Choroid plexus epithelial cell (primary cell): ENCODE results near the gene TNPO2.

Experiments used
- DNase-seq: peaks from one replicate; pipeline ENCODE4 v3.0.0-alpha.2; 2010; ENCODE audit warnings: low read depth
- H3K4me3 ChIP-seq: 2 replicates; pipeline ENCODE4 v1.5.1; 2011; ENCODE audit warnings: low read depth, mild to moderate bottlenecking, control low read depth, low read length, moderate library complexity
- TF ChIP-seq, protein P1 (sequence below): conservative IDR thresholded peaks from 2 replicates; pipeline ENCODE4 v1.5.1; 2011; ENCODE audit warnings: low read depth, mild to moderate bottlenecking, control low read depth, inconsistent platforms, low read length, moderate library complexity

Gene TNPO2

DNA sequence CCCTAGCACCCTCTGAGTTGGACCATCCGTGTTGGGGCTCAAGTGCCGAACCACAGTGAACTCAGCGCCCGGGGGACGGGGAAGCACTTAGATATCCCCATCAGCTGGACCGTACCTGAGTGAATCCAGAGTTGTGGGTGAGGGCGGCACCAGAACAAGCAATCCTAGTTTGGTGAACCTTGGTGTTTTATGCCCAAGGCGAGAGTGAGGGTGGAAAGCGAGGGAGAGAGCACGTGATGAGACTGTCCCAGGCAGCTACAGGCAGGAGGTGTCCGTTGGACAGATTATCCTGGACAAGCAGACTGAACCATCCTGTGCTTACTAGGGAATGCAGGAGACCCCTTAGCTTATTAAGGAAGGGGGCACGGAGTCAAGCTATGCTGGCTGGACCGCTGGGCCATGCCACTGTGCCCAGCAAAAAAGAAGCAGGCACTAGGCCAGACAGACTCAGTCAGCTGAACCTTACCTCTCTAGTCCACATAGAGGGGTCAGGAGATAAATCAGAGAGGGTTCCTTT is 14.2 kb upstream of the TNPO2 start:
- TF ChIP-seq, protein P1, sequence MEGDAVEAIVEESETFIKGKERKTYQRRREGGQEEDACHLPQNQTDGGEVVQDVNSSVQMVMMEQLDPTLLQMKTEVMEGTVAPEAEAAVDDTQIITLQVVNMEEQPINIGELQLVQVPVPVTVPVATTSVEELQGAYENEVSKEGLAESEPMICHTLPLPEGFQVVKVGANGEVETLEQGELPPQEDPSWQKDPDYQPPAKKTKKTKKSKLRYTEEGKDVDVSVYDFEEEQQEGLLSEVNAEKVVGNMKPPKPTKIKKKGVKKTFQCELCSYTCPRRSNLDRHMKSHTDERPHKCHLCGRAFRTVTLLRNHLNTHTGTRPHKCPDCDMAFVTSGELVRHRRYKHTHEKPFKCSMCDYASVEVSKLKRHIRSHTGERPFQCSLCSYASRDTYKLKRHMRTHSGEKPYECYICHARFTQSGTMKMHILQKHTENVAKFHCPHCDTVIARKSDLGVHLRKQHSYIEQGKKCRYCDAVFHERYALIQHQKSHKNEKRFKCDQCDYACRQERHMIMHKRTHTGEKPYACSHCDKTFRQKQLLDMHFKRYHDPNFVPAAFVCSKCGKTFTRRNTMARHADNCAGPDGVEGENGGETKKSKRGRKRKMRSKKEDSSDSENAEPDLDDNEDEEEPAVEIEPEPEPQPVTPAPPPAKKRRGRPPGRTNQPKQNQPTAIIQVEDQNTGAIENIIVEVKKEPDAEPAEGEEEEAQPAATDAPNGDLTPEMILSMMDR = no peak
- DNase-seq = no peak
- peak overlapping the region; percentile 98 for H3K4me3 ChIP-seq

DNA sequence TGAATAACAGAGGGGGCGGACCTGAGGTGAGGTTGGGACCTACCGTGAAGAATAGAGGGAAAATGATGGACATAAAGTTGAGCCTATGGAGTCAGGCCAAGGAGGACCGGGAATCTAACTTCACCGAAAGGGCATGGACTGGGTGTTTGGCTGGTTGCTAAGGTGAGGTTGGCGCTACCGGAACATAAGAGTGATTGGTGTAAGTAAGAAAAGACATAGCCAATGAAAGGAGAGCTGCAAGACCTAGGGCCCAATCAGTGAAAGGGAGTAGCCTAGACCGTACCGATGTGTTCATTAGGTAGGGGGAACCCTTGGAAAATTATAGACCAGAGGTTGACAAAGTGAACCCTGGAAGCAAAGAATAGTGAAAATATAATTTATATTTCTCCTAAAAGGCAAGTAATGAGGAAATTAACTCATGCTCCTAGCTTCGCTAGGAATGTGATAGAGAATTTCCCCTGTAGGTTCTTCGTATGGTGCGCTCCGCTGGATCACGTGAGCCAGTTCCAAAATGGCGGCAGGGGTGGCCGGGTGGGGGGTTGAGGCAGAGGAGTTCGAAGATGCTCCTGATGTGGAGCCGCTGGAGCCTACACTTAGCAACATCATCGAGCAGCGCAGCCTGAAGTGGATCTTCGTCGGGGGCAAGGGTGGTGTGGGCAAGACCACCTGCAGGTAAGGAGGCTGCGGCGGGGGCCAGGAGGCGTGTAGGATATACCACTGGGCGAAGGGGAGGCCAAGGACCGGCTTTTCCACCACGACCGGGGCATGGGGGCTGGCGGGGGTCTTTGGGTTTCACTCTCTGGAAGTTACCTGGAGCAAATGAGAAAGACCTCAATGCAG is 13.5 kb upstream of the TNPO2 start, which contains the start of gene GET3:
GET3 (plus strand) TSS at position 503 of the 840 bp plus-strand sequence; CDS start at position 512, 9 bp downstream.
- peak within 1 kb of the TSS; percentile 98 for H3K4me3 ChIP-seq
- TF ChIP-seq, protein P1 = no peak
- peak; percentile 100 for DNase-seq

- TF ChIP-seq, protein P1 = peak; percentile 53
- peak overlapping the region; percentile 91 for H3K4me3 ChIP-seq
- peak; percentile 64 for DNase-seq
Measured at GRCh38 chr19:12733369-12734214, 9.9 kb upstream of the TNPO2 start.

DNA sequence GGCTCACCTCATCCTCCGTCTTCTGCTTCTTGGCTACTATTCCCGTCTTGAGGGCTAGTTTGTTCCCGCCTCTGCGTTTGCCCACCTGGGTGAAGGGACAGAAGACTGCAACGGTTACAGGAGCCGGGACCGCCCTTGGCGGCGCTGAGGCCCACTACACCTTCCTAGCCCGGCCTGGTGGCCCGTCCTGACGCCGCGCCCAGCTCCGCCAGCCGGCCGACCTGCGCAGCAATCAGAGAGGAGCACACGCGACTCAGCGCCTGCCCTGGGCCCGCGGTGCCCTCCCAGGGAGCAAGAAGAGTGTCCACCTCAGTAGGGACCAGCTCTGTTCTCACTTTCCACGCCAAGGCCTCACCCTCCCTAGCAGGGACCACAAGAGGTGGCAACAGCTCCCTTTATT is 7.6 kb upstream of the TNPO2 start:
- H3K4me3 ChIP-seq = no peak overlapping the region
- DNase-seq = no peak
- TF ChIP-seq, protein P1 = no peak

DNA sequence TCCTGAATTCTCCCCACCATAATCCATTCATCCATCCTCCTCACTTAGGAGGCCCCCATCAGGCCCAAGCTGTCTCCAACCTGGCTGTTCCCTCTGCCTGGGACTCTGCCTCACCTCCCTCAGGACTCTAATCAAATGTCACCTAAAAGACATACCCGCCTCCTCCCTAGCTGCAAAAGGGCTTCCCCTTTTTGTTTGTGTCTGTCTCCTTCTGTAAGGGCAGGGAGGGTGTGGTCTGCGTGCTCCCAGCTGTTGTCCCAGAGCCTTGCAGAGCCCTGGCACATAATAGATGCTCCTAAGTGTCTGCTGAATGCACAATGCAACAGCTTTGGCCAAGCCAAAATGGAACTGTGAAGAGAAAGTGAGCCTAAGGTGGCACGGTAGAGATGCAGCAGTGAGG is 6.3 kb upstream of the TNPO2 start:
- H3K4me3 ChIP-seq = no peak overlapping the region
- TF ChIP-seq, protein P1 = no peak
- DNase-seq = no peak

GRCh38 chr19:12727745-12728433 is 4.2 kb upstream of the TNPO2 start:
- H3K4me3 ChIP-seq = no peak overlapping the region
- TF ChIP-seq, protein P1 = no peak
- DNase-seq = no peak
